Measurements from ENCODE around the gene OGFR. TPM values are rescaled to one million over a fixed set of nuclear protein-coding genes. Genes with fewer than 3 reads are reported as not detected.
A peak's percentile ranks its signal among the peaks of the same experiment; 100 is the strongest.

Gene OGFR
- total RNA-seq, 1 experiment from 2014 or later = 73.6 TPM

DNA sequence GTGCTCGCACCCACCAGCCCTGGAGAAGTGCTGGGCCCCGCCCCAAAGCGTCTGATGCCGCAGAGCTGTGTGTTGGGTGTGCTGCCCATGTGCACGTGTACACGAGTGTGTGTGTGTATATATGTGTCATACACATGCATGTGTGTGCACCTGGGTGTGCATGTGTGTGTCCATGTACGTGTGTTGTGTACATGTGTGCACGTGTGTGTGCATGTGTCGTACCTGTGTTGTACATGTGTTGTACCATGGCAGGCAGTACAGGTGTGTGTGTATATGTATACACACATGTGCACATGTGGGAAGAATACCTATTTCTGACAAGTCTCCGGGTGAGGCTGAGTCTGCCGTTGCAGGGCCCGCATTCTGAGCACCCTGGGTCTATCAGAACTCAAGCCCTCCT is 14.6 kb upstream of the OGFR start:
- no peak for DNase-seq (ENCODE audit: low read depth, low spot score)
- Histone ChIP-seq H3K4me2 (ENCODE audit: low read length) (no peak overlapping the region), H3K9ac (ENCODE audit: low read length) (no peak overlapping the region), H3K79me2 (ENCODE audit: insufficient read depth, low read length) (no peaks in the 10 kb centered on the region), H3K4me1 (ENCODE audit: control insufficient read depth in 1 of 2, insufficient read depth in 2 of 2, low read length in 2 of 2) (peaks cover 15 to 40% of the 10 kb centered on the region in 2 experiments), H3K36me3 (ENCODE audit: control insufficient read depth in 1 of 2, insufficient read depth in 2 of 2, low read length in 2 of 2) (no peaks in the 10 kb centered on the region), H3K9me2 (ENCODE audit: insufficient read depth) (no peaks in the 10 kb centered on the region), H3K4me3 (replicated peaks in 1 of 2; ENCODE audit: low read depth in 1 of 2, low read length in 2 of 2) (no peak overlapping the region), H2AFZ (ENCODE audit: low read depth, low read length, poor library complexity, severe bottlenecking) (no peak overlapping the region), H3K27ac (ENCODE audit: low read depth, low read length) (no peak overlapping the region), H3K9me3 (ENCODE audit: control insufficient read depth in 1 of 2, insufficient read depth in 1 of 2, low read depth in 1 of 2, low read length in 2 of 2) (no peaks in the 10 kb centered on the region), H4K20me1 (ENCODE audit: insufficient read depth) (no peaks in the 10 kb centered on the region), H3K27me3 (ENCODE audit: insufficient read depth, low read length) (no peaks in the 10 kb centered on the region)
- intact Hi-C loops (cut with micrococcal nuclease) = loop anchor here (5.0 kb wide), 1 partner anchor 288 kb away; no protein-coding TSS in a partner anchor
- ChIA-PET POLR2A (no interaction called here), CTCF (interaction anchor here (1.7 kb wide), 1 partner anchor 7 kb away, joined by 9 read pairs; no protein-coding TSS in a partner anchor), RAD21 (ENCODE audit: low non-redundant PET in 1 of 2, low total read pairs in 2 of 2, uncharacterized antibody in 2 of 2, unreplicated experiment in 2 of 2) (interaction anchor here in 1 of 2 experiments (0.7 kb wide), 1 partner anchor 33 kb away, joined by 5 read pairs; no protein-coding TSS in a partner anchor)
- TF ChIP-seq POLR2A (IDR thresholded peaks at IDR 0.05; ENCODE audit: borderline replicate concordance, extremely low read depth, insufficient read depth, insufficient read length) = no peak
- TF ChIP-seq, protein P1, sequence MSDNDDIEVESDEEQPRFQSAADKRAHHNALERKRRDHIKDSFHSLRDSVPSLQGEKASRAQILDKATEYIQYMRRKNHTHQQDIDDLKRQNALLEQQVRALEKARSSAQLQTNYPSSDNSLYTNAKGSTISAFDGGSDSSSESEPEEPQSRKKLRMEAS (IDR thresholded peaks at IDR 0.05) = no peak
- no peak for TF ChIP-seq YY1 (IDR thresholded peaks at IDR 0.05; ENCODE audit: extremely low read depth, insufficient replicate concordance, low read depth, low read length)
- TF ChIP-seq ZFX (IDR thresholded peaks at IDR 0.05) = no peak
- TF ChIP-seq RAD21 (IDR thresholded peaks at IDR 0.05; ENCODE audit: low read depth) = no peak
- no peak for ATAC-seq
- BruUV-seq (replicated peaks) = no TSS peak

DNA sequence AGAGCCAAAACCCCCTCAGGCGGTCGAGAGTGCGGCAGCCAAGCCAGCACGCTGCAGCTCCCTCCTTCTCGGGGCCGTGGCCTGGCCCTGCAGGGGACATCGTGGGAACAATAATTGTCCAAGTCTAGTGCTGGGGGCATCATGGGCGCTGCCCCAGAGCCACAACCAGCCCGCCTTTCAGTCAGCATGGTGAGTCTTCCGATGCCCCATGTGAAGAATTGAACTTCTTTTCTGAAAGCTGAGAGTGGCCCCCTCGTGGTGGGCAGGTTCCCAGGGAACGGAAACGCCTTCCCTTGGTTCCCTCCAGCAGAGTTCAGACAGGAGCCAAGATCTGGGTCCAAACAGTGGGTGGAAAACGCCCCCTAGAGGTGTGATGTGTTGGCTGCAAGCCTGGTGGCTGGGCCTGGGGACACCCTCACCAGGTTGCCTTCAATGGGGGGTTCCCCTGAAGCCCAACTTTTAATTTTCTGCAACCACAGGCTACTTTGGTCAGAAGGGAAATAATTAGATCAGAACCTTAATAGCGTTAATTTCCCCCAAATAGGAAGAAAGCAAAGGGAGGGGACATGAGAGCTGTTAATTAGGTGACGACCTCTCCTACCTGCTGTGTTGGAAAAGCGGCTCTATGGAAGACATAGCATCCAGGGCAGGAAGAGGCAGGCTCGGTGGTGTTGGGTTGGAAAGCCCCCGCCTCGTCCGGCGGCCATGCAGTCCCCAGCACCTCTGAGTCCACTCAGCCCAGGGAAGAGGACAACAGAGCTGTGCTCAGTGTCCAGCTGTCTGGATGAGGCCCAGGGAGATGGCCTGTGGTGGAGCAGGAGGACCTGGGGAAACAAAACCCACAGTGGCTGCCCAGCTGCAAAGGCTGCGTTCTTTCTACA is 13.1 kb upstream of the OGFR start:
- Histone ChIP-seq H3K4me3 (replicated peaks in 1 of 2; ENCODE audit: low read depth in 1 of 2, low read length in 2 of 2) (peak overlapping the region; percentile 3 to 42; a peak in 2 of 4 replicates), H3K4me2 (ENCODE audit: low read length) (peak overlapping the region; percentile 86)
- no peak for TF ChIP-seq SRF (IDR thresholded peaks at IDR 0.05; ENCODE audit: low read depth)
- TF ChIP-seq FOSL1 (IDR thresholded peaks at IDR 0.05; ENCODE audit: low read depth) = no peak
- TF ChIP-seq ZNF274 (IDR thresholded peaks at IDR 0.05; ENCODE audit: low read depth, low read length) = no peak
- TF ChIP-seq, protein P1 (IDR thresholded peaks at IDR 0.05) = no peak
- no peak for TF ChIP-seq POLR2A (IDR thresholded peaks at IDR 0.05; ENCODE audit: borderline replicate concordance, extremely low read depth, insufficient read depth, insufficient read length)
- TF ChIP-seq ELF1 (IDR thresholded peaks at IDR 0.05; ENCODE audit: borderline replicate concordance, low read depth) = no peak
- peak; percentile 27; the same call in 1 of the 2 replicates for TF ChIP-seq POLR2AphosphoS5 (IDR thresholded peaks at IDR 0.05; ENCODE audit: low read depth, low read length)
- TF ChIP-seq YY1 (IDR thresholded peaks at IDR 0.05; ENCODE audit: extremely low read depth, insufficient replicate concordance, low read depth, low read length) = peak; percentile 33
- TF ChIP-seq, protein P2, sequence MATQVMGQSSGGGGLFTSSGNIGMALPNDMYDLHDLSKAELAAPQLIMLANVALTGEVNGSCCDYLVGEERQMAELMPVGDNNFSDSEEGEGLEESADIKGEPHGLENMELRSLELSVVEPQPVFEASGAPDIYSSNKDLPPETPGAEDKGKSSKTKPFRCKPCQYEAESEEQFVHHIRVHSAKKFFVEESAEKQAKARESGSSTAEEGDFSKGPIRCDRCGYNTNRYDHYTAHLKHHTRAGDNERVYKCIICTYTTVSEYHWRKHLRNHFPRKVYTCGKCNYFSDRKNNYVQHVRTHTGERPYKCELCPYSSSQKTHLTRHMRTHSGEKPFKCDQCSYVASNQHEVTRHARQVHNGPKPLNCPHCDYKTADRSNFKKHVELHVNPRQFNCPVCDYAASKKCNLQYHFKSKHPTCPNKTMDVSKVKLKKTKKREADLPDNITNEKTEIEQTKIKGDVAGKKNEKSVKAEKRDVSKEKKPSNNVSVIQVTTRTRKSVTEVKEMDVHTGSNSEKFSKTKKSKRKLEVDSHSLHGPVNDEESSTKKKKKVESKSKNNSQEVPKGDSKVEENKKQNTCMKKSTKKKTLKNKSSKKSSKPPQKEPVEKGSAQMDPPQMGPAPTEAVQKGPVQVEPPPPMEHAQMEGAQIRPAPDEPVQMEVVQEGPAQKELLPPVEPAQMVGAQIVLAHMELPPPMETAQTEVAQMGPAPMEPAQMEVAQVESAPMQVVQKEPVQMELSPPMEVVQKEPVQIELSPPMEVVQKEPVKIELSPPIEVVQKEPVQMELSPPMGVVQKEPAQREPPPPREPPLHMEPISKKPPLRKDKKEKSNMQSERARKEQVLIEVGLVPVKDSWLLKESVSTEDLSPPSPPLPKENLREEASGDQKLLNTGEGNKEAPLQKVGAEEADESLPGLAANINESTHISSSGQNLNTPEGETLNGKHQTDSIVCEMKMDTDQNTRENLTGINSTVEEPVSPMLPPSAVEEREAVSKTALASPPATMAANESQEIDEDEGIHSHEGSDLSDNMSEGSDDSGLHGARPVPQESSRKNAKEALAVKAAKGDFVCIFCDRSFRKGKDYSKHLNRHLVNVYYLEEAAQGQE (IDR thresholded peaks at IDR 0.05; ENCODE audit: low read depth) = no peak
- no peak for TF ChIP-seq SP1 (IDR thresholded peaks at IDR 0.05; ENCODE audit: low read depth)
- peak; percentile 25 for TF ChIP-seq TCF7L2 (IDR thresholded peaks at IDR 0.05; ENCODE audit: borderline replicate concordance, extremely low read depth, insufficient read depth, insufficient read length)
- no peak for TF ChIP-seq CBX3 (IDR thresholded peaks at IDR 0.05; ENCODE audit: low read depth)

More for the DNA sequence above, 13.1 kb upstream of the OGFR start:
- no peaks in the 10 kb centered on the region for H3K79me2 ChIP-seq (ENCODE audit: insufficient read depth, low read length)
- peaks cover 15 to 51% of the 10 kb centered on the region in 2 experiments for H3K4me1 ChIP-seq (ENCODE audit: control insufficient read depth in 1 of 2, insufficient read depth in 2 of 2, low read length in 2 of 2)
- H3K36me3 ChIP-seq (ENCODE audit: control insufficient read depth in 1 of 2, insufficient read depth in 2 of 2, low read length in 2 of 2) = no peaks in the 10 kb centered on the region
- H4K20me1 ChIP-seq (ENCODE audit: insufficient read depth) = no peaks in the 10 kb centered on the region
- H3K9ac ChIP-seq (ENCODE audit: low read length) = peak overlapping the region; percentile 53
- no TSS peak for BruUV-seq (replicated peaks)
- H3K9me2 ChIP-seq (ENCODE audit: insufficient read depth) = no peaks in the 10 kb centered on the region
- CTCF ChIA-PET = interaction anchor here (0.8 to 1.8 kb wide), 18 partner anchors 9 to 381 kb away, joined by 3 to 13 read pairs (median 6); no protein-coding TSS in a partner anchor
- POLR2A ChIA-PET = interaction anchor here (0.5 to 1.5 kb wide), 3 partner anchors 33 to 403 kb away, joined by 3 to 4 read pairs (median 3); partner anchors contain the start of gene SLCO4A1
- DNase-seq (ENCODE audit: low read depth, low spot score) (peak; percentile 87), ATAC-seq (peak; percentile 44)
- H3K9me3 ChIP-seq (ENCODE audit: control insufficient read depth in 1 of 2, insufficient read depth in 1 of 2, low read depth in 1 of 2, low read length in 2 of 2) = no peaks in the 10 kb centered on the region
- H3K27ac ChIP-seq (ENCODE audit: low read depth, low read length) = peak overlapping the region; percentile 54
- H2AFZ ChIP-seq (ENCODE audit: low read depth, low read length, poor library complexity, severe bottlenecking) = no peak overlapping the region
- intact Hi-C loops (cut with micrococcal nuclease) = loop anchor here (1.0 to 5.0 kb wide), 4 partner anchors 88 to 289 kb away; no protein-coding TSS in a partner anchor
- H3K27me3 ChIP-seq (ENCODE audit: insufficient read depth, low read length) = no peaks in the 10 kb centered on the region
- RAD21 ChIA-PET (ENCODE audit: low non-redundant PET in 1 of 2, low total read pairs in 2 of 2, uncharacterized antibody in 2 of 2, unreplicated experiment in 2 of 2) = interaction anchor here (0.7 to 1.2 kb wide), 5 partner anchors 26 to 175 kb away, joined by 3 to 4 read pairs (median 3); no protein-coding TSS in a partner anchor

All from HCT116 (cell line).